GM21515 (cell line): Measurements from ENCODE around the gene CLDN16.

ENCODE experiments used
- ATAC-seq: cut with Tn5 transposase; IDR thresholded peaks from one replicate; pipeline ENCODE4 v1.9.1; 2021; ENCODE audit not compliant: unreplicated experiment

CLDN16 gene, protein sequence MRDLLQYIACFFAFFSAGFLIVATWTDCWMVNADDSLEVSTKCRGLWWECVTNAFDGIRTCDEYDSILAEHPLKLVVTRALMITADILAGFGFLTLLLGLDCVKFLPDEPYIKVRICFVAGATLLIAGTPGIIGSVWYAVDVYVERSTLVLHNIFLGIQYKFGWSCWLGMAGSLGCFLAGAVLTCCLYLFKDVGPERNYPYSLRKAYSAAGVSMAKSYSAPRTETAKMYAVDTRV

GRCh38 chr3:190387578-190388213, at the start of gene CLDN16:
CLDN16 (plus strand) TSS chr3:190388163; CDS start chr3:190388330, 167 bp downstream.
- no peak for ATAC-seq

GRCh38 chr3:190338717-190339116, 49.2 kb upstream of the CLDN16 start:
- ATAC-seq = no peak

DNA sequence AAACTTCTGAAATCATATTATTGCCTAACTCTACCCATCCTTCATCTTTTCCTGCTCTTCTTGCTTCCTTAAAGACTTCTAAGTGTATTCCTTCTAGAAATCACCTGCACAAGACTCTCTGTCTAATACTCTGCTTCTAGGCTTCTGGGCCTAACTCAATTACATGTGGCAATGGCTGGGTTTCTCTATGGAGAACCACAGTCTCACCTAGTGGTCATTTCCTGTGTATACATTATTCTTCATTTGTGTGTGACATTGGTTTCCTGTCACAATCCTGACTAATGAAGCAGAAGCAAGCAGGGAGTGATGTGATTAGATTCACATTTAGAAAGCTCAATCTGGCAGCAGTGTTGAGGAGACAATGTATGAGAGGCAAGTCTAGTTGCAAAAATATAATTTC, 48.8 kb upstream of the CLDN16 start:
- ATAC-seq = peak; percentile 72

- no peak for ATAC-seq
These were observed 47.9 kb upstream of the CLDN16 start for GRCh38 chr3:190340071-190340470.

- no peak for ATAC-seq
These were observed 42.7 kb upstream of the CLDN16 start for GRCh38 chr3:190345027-190345821.

DNA sequence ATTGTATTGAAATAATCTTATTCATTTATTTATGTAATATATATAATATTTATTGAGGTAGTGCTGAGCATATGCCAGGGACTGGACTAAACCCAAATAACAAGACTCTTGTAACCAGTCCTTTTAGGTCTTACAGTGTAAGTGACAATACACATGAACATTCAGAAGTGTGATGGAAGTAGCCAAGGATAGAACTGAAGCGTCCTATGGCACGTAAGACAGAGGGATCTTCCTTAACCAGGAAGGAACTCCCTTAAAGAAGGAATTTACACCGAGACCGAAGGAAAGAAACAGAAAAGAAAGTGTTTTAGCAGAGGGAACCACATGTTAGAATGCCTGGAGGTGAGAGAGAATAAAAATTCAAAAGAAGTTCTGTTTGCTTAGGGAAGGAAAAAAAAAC, 42.1 kb upstream of the CLDN16 start:
- ATAC-seq = no peak

DNA sequence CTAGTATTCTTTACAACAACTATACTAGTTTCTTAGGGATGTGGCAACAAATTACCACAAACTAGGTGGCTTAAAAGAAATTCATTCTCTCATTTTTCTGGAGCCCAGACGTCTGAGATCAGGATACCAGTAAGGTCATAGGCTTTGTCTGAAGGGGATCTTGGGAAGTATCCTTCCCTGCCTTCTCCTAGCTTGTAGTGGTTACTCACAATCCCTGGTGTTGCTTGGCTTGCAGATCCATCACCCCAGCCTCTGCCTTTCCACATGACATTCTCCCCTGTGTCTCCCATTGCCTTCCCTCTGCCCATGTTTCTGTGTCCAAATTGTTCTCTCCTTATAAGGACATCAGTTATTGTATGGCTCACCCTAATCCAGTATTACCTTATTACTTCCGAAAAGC, 41.4 kb upstream of the CLDN16 start:
- no peak for ATAC-seq

GRCh38 chr3:190352861-190353457, 35.0 kb upstream of the CLDN16 start:
- ATAC-seq = no peak

DNA sequence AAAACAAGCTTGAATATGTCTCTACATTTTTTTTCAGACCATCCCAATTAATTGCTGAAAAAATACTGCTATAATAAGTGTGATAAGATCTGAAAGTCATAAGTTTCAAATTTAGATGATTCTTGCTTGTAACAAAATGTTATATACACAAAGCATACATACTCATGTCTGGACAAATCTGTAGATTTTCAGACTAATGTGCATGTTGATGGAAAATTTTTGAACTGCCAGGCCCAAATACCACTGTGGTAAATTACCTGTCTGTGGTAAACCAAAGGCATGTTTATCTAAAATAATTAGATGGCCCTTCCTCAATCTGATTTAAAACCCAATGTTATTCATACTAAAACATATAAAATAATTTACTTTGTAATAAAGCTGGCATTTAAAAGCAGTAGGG, 31.7 kb upstream of the CLDN16 start:
- ATAC-seq = no peak

GRCh38 chr3:190357468-190357867, 30.5 kb upstream of the CLDN16 start:
- ATAC-seq = no peak

GRCh38 chr3:190359813-190360212, 28.1 kb upstream of the CLDN16 start:
- ATAC-seq = no peak

GRCh38 chr3:190360228-190360627, 27.7 kb upstream of the CLDN16 start:
- ATAC-seq = no peak

DNA sequence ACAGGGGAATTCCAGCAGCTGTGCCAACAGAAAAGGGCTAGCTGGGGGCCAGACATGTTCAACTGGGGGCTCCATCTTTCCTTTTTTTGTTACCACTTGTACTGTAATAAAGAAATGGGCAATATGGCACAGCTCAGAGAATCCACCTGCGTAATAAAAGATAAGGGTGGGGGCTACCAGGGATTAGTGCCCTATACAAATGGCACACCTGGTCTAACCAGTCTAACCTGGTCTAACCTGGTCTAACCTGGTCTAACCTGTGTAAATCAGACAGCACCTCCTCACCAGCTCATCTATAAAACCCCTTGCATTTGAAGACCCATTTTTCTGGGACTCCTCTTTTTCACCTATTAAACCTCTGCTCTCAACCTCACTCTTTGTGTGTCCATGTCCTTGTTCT, 26.2 kb upstream of the CLDN16 start:
- no peak for ATAC-seq

DNA sequence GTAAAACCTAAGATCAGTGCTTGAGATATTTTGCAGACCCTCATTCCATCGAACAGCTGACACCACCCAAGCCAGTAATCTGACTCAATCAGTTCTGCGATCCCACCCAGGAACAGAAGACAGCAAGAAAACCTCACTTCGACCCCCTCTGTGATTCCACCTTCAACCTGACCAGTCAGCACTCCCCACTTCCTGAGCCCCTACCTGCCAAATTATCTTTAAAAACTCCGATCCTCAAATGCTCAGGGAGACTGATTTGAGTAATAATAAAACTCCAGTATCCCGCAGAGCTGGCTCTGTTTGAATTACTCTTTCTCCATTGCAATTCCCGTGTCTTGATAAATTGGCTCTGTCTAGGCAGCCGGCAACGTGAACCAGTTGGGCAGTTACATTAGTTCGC, 25.7 kb upstream of the CLDN16 start:
- ATAC-seq = no peak

- ATAC-seq = no peak
These were observed 21.8 kb upstream of the CLDN16 start for GRCh38 chr3:190366133-190366532.

DNA sequence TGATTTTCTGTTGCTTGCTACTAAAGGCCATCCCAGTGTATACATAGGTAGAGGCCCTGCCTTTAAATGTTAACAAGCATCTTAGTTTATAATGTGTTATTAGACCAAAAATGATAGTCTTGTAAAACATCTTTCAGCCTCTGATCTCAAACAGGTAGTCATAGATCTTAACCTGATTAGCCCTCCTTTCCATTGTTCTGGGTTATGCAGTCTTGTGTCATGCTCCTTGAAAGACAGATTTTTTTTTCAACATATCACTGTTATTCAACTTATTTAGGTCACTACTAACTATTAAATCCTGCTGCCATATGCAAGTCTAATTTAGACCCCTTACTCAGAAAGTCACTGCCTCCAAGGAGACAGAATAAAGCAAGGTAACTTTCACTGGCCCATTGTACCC, 19.1 kb upstream of the CLDN16 start:
- ATAC-seq = no peak

- no peak for ATAC-seq
These were observed 18.2 kb upstream of the CLDN16 start for GRCh38 chr3:190369668-190370295.

GRCh38 chr3:190370369-190370768, 17.6 kb upstream of the CLDN16 start:
- ATAC-seq = no peak

DNA sequence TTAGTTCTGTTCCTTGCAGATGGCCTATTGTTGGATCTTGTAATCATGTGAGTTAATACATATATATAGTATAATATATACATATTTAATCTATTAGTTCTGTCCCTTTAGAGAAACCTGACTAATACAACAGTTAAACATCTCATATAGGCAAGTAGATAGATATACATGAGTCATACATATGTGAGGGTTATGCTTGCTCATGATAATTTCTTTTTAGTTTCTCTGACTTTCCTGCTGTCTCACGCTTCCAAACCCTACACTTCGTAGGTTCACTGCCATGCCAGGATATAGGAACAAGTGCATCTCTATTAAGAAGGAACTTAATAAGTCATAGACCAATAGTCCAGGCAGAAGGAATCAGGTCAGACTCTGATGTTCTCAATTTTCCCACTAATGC, 16.8 kb upstream of the CLDN16 start:
- no peak for ATAC-seq

GRCh38 chr3:190375246-190375645, 12.7 kb upstream of the CLDN16 start:
- no peak for ATAC-seq

- no peak for ATAC-seq
These were observed 12.3 kb upstream of the CLDN16 start for GRCh38 chr3:190375671-190376070.
